K562 (cell line): ENCODE data around the gene IGSF21. TPM values are rescaled to one million over a fixed set of nuclear protein-coding genes. Genes with fewer than 3 reads are reported as not detected.

Experiments
- ZNF445 ChIP-seq: fragments of 250-450 bp; sonication (Bioruptor Pico); IDR thresholded peaks from 2 replicates; pipeline ENCODE4 v1.4.0; 2020; ENCODE audit warnings: low read depth, mild to moderate bottlenecking, moderate library complexity
- polyA plus RNA-seq, 8 experiments: library from polyadenylated mRNA; depleted of rRNA in 4 of 8; stranded (reverse) in 5 of 8; unstranded in 3 of 8; fragments of >200 nt; fragmentation: Nextera tagmentation in 2 of 8; fragmentation: Illumina TruSeq in 1 of 8; extraction: Ambion mirVana in 2 of 8; extraction: Trizol in 1 of 8; gene quantifications; 2 replicates each; pipeline versions ENCODE4 v1.2.1 to v1.2.3, GENCODE V29; 2011 to 2014; ENCODE audit warnings: inconsistent platforms in 1 of 8, missing spikeins in 1 of 8
- total RNA-seq, 7 experiments: library from RNA; depleted of rRNA in 6 of 7; stranded (reverse); fragments of >200 nt in 6 of 7; fragmentation: Illumina TruSeq in 2 of 7; extraction: Trizol in 2 of 7; gene quantifications; 2 replicates each; pipeline versions ENCODE4 v1.2.1 to v1.2.3, GENCODE V29; 2011 to 2021; ENCODE audit warnings: low replicate concordance in 1 of 7
- TF ChIP-seq, protein P1 (sequence below), 2 experiments: fragments of 450-650 bp; formaldehyde crosslinking in 1 of 2; IDR thresholded peaks; 2 replicates each; pipeline versions ENCODE4 v1.4.0 to v1.6.1; 2014 to 2020; ENCODE audit warnings: mild to moderate bottlenecking in 2 of 2, borderline replicate concordance in 1 of 2, low read depth in 1 of 2

IGSF21 gene
- total and polyA plus RNA-seq, 9 of the 15 experiments (the other 6 are each of a cell fraction or from before 2014, with no cell fraction given) = not detected

- TF ChIP-seq ZNF445 (CRISPR knock-in tag) = no peak
- TF ChIP-seq, protein P1, sequence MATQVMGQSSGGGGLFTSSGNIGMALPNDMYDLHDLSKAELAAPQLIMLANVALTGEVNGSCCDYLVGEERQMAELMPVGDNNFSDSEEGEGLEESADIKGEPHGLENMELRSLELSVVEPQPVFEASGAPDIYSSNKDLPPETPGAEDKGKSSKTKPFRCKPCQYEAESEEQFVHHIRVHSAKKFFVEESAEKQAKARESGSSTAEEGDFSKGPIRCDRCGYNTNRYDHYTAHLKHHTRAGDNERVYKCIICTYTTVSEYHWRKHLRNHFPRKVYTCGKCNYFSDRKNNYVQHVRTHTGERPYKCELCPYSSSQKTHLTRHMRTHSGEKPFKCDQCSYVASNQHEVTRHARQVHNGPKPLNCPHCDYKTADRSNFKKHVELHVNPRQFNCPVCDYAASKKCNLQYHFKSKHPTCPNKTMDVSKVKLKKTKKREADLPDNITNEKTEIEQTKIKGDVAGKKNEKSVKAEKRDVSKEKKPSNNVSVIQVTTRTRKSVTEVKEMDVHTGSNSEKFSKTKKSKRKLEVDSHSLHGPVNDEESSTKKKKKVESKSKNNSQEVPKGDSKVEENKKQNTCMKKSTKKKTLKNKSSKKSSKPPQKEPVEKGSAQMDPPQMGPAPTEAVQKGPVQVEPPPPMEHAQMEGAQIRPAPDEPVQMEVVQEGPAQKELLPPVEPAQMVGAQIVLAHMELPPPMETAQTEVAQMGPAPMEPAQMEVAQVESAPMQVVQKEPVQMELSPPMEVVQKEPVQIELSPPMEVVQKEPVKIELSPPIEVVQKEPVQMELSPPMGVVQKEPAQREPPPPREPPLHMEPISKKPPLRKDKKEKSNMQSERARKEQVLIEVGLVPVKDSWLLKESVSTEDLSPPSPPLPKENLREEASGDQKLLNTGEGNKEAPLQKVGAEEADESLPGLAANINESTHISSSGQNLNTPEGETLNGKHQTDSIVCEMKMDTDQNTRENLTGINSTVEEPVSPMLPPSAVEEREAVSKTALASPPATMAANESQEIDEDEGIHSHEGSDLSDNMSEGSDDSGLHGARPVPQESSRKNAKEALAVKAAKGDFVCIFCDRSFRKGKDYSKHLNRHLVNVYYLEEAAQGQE (IDR thresholded peaks at IDR 0.05; ENCODE audit: borderline replicate concordance) = peak; percentile 55; the same call in 1 of the 2 replicates
- TF ChIP-seq, protein P1 (CRISPR knock-in tag; IDR thresholded peaks at IDR 0.05; ENCODE audit: low read depth) = no peak
These were observed 7.0 kb upstream of the IGSF21 start (continued) for GRCh38 chr1:18100491-18101063.
